Measurements from ENCODE around the gene ZBTB7C.

The ZBTB7C gene

DNA sequence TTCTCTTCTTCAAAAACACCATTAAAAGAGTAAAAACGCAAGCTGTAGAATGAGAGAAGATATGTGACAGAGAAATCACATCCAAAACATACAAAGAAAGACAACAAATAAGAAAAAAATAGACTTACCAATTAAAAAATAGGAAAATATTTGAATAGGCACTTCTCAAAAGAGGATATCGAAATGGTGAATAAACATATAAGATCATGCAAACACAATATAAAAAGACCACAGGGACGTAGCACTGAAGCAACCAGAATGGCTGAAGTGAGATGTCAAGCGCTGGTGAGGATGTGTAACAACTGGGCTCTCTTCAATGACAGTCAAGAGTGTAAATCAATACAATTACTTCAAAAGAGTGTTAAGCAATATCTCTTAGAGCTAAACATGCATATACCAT, 202.3 kb downstream of the ZBTB7C start:
- DNase-seq, result no peak

DNA sequence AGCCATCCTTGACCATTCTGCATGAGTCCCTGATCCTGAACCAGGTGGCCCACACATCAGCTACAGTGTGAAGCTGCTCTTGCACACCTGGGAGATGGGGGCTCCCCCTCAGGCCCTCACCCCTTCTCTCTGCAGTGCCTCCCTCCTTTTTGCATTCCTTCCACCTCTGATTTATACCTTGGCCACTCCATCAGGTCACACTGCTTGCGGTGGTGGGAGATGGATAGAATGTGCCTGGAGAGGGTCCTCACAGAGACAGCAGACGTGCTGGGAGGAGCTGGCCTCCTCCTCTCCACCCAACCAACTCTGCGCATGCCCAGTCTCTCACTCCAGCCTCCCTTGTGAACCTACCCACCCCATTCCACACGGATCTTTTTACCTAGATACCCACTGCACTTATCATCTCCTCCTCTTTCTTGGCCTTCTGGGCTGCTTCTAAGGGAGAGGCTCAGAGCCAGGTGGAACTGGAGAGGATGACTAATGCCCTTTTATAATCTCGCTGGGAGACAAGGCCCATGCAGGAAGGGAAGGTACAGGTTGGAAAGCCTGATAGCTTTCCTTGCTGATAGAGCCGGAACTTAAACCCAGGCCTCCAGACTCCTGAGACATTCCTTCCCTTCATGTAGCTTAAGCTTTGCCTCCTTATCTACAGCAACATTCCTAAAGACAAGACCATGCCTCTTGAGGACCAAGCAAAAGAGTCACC, 205.1 kb downstream of the ZBTB7C start:
- no peak for DNase-seq

DNA sequence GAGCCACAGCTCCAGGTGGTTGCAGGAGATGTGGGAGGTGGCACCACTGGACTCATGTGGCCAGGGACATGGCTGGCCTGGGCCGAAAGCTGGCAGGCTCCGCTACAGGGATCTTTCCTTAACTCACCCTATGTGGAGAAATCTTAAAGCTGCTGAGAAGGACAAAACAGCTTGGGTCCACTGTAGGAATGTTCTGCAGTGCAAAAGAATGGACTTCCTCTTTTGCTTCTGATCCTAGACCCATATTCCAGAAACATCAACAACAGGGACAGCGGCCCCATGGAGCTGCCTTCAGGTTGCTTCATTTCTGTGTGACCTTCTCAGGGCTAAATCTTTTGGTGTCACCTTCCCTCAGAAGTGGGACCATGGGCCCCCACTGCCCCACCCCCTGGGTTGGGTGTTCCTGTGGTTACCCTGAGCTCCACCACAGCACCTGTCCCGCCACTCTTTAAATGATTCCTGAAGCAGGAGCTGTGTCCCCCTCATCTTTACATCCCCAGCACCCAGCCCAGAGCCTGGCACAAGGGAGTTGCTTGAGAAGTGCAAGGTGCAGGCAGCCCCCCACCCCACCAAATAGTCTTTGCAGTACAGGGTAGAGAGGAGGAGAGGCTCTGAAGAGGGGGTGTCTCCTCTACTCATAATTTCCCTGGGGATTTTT, 205.8 kb downstream of the ZBTB7C start:
- DNase-seq, result no peak

DNA sequence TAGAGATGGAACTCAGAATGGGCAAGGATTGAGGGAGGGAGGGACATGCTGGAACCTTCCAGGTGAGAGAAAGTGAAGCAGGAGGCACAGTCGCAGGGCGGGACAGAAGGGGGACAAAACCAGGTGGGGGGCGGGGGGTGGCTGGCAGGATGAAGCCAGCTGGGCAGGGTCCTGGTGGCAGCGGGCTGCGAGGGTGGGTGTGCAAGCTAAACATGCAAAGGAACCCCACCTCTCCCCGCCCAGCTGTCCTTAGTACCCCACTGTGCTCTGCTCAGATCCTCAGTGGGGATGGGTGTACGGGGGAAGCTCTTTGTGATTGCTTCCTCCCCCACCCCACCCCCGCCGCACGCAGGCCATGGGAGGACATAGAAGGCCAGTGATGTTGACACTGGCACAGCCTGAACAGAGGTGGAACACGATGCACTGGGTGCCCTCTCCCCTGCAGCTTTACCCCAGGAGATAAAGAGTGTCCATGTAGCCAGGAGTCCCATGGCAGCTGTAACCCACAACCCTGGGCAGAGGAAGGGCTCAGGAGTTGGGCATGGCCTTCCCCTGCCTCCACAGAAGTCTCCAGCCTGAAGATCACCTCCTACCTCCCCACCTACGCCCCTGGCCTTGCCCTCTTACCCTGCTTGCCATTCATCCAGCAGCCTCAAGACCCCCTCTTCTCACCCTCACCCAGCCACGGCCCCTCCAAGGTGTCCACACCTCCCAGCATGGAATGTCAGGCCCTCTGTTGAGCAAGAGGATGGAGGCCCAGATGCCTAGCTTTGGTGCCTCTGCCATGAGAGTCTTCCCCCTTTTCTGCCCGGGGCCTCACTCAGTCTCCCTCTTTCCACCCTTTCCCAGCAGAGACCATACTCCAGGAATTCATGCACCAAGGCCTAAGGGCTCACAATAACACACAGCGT, 206.6 kb downstream of the ZBTB7C start:
- DNase-seq, result no peak

DNA sequence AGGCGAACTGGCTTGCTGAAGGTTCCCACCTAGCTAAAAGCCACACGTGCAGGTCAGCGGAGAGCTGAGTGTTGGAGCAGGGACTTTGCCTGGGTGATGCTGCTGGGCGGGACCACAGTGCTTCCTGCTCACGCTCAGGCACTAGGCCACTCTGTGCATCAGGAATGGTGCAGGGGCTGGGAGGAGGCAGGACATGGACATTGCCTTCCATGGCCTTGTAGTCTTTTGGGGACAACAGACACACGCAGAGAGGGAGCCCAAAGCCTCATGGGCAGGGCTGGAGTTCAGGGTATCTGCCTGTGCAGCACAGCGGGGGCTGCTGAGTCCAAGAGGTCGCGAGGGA, 207.2 kb downstream of the ZBTB7C start:
- DNase-seq, result no peak

DNA sequence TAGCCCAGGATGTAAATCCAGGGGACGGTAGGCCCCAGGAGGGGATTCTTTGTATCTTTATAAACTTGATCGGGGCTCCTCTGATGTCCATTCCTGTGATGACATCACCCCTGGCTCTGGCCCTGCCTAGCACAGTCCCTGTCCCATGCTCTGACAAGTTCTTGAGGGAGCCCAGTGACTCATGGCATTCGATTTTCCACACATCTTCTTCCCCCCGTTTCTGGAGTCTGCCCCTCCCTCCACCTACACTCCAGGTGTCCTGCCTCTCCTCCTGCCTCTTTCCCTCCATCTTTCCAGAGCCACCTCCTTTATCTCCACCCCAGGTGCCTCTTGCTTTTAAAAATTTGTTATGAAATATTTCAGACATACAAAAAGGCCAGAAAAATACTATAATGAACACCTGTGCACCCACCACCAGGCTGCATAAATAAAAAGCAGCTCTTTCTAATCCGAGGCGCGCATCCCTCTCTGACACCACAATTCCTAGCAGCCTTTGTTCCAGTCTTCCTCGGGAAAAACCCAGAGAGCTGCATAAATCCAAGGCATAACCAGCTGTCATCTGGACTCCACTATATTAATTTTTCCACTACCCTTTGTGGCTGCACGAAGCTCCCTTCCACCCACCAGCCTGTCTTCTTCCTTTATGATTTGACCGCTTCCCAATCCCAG, 207.7 kb downstream of the ZBTB7C start:
- DNase-seq, result no peak

DNA sequence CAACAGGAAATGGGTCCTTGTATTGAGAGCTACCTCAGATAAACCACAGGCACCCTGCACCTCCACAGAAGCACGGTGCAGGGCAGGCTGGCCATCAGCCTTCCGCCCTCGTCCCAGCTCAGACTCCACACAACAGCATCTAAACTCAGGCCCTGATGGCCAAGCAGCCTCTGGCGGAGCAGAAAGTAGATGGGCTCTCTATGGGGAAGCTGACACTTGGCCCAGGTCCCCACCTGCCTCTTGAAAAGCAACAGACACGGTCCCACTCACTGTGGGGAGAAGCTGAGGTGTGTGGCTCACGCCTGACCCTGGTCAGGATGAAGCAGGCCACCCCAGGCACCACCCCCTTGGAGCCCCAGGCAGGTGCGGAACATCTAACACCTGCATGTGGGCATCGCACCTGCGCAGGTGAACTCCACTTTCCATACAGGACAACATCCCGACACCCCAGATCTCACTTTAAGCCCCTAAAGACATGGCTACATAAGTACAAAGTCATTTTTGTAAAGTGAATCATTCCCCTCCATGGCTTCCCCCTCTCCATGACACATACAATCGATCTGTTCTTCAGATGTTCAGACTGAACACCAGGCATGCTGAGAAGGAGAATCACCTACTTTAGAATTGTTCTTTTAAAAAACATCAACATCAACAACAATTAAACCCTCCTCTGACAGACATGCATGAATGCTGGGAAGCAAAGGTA, 208.4 kb downstream of the ZBTB7C start:
- DNase-seq, result no peak

DNA sequence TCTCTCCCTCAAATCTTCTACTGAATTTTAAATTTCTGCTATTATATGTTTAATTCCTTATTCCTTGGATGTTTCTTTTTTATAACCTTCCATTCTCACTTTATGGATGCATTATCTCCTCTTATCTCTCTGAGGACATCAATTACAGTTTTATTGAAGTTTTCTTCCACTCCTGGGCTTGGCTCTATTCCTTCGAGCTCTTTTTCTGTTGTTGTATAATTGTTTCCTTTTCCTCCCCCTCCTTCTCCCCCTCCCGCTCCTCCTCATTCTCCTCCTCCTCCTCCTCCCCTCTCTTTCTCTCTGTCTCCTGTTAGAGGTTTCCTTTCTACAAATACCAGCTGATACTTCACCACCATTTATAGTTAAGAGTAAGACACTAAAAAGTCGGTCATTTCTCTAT, 209.8 kb downstream of the ZBTB7C start:
- no peak for DNase-seq

DNA sequence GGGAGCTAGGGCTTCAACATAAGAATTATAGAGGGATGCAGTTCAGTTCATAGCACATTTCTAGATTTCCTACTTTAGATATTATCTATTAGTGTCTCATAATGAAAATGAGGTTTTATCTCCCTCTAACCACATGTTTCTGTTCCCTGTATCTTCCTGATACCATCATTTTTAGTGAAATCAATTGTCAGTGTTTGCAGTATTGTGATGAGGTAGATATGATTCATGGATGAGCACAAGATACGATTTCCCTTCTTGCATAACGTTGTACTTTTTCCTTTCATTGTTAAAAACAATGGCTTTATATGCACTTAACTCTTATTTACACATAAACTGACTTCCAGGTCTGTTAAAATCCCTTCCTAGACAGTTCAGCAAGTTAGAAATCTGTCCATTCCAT, 211.4 kb downstream of the ZBTB7C start:
- DNase-seq, result no peak

DNA sequence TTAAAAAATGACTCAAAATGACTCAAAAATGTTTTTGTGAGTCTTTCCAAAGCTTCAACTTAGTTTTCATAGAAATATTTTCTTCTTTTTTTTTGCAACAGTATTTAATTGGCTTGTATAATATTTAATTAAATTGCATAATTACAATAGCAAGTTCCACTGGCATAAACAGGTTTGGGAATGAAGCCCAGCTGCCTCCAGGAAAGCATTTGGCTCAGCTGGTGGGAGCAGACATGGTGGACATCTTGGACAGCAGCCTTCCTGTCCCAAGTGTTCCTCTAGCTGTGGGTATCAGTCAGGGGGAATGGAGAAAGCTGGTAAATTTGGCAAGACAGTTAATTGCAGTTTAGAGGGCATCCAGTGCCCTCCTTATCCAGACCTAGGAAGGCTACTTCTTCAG, 213.4 kb downstream of the ZBTB7C start:
- no peak for DNase-seq

DNA sequence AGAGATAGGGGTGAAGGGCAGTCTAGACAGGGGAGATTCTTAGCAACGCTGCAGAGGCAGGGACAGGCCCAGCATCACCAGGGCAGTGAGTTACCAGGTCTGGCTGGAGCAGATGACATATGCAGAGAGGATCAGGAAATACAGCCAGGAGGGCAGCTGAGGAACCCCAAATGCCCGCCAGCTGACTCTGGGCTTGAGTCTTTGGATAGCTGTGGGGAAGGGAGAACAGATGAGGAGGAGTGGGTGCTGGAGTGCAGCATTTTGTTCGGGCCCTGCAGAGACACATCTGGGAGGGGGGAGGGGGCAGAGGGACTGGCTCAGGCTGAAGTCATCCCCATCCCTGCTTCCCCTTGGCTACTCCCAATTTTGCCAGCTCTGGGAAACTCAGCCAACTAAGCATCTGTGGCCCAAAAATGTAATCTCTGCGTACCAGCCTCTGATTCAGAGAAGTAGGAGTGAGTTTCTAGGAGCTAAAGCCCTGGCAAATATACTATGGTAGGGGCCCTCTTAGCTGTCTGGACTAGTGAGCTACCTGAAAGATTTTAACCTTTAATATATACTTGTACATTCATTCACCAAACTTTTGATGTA, 214.5 kb downstream of the ZBTB7C start:
- DNase-seq, result no peak

DNA sequence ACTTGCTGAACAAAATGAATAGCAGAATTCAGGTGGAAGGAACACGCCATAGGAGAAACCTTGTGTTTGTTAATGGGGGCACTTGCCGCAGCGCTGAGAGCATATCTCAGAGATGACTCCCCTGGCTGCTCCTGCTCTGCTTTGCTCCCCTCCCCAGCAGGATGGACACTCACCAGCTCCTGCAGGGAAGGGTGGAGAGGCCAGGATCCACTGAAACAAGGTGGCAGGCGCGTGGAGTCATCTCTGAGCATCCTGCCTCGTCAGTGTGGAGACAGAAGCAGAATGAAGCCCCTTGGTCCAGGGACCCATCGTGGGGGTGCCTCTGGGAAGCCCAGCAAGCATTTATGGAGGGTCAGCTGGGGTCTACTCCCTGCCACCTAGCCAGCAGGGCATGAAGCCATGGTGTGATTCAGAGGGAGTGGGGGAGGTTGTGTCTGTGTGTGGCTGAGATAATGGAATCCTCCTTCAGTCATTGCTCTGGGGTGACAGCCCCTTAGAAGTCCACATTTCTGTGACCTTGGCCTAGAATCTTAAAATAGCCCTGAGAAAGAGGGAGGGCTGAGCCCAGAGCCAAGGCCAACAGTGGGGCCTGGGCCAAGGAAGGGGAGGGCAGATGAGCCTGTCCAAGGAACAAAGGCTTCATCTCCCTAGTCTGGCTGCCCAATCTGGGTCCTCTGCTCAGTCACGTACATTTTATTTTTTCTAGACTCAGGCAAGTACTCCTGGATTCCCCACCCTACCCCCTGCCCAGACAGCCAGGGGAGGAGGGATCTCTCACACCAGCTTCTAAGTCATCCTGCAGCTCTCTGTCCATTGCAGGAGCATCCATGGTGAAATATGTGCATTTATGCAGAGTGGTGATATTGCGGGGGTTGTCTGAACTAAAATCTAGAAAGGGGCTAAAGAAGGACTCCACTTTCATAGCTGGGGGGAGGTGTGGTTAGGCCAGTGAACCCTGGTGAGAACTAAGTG, 215.4 kb downstream of the ZBTB7C start:
- no peak for DNase-seq

DNA sequence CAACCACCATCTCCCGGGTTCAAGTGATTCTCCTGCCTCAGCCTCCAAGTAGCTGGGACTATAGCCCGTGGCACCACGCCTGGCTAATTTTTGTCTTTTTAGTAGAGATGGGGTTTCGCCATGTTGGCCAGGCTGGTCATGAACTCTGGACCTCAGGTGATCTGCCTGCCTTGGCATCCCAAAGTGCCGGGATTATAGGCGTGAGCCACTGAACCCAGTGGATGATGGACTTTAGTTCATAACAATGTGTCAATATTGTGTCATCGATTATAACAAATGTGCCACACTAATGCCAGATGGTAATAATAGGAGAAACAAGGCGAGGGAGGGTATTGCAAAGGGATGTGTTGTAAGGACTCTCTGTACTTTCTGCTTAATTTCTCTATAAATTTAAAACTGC, 216.6 kb downstream of the ZBTB7C start:
- DNase-seq, result no peak

DNA sequence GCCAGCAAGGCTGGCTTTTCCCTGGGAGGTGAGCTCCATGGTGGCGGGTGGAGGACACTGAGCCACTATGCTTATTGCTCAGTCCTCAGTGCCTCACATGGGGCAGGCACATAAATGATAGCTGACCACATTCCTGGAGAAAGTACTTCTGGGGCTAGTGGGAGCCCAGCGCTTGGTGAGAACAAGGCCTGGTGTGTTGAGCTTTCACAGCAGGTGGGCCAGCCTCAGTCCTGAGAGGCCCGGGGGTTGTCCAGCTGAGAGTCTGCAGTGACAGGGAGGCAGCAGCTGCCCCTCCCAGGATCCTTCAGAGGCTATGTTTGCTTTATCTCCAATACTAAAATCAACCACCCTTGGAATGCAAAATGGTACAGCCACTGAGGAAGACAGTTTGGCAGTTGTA, 217.7 kb downstream of the ZBTB7C start:
- DNase-seq, result no peak

DNA sequence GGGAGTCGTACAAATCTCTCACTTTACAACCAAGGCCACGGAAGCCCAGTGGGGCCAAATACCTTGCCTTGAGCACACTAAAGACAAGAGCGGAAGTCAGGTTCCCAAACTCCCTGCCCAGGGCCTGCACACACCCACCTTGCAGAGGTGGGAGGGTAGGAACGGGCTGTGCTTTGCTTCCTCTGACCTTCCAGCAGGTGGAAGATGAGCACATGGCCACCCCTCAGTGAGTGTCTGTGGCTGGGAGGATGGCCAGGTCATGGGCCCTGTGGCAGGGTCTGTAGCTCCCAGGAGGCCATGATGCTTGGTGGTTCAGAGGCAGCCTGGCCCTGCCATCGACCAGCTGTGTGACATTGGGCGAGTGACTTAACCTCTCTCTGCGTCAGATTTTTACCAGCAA, 218.2 kb downstream of the ZBTB7C start:
- DNase-seq, result no peak

DNA sequence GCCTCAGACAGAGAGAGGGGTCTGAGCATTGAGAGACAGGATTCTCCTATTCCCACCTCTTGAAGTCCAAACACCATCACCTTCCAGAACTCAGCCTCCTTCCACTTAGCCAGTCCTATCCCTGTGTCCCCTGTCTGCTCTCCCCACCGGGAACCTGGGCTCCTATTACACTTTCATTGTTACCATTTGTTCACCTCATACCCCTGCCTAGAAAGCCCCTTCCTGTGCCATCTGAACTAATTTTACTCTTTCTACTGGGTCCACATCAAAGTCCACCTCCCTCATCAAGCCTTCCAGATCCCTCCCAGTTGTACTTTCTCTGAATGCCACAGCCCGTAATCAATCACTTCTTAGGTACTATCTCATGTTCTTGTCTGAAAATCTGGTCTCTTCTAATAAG, 220.6 kb downstream of the ZBTB7C start:
- DNase-seq, result no peak

DNA sequence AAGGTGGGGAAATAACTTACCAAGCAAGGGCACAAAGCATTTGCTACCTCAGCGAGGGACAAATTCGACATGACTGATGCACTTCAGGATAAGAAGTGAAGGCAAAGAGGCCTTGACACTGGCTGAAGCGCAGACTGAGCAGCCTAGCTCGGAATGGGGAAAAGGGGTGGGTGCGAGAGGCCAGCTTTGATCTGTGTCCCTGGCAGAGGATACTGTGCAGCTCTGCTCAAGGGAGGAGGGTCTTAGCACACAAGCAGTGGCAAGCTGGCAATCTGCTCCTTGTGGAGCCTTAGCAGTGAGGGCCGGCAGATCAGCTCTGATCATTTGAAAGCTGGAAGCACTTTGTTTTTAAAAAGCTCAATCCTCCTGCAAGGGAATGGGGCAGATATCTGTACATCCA, 222.3 kb downstream of the ZBTB7C start:
- DNase-seq, result no peak

DNA sequence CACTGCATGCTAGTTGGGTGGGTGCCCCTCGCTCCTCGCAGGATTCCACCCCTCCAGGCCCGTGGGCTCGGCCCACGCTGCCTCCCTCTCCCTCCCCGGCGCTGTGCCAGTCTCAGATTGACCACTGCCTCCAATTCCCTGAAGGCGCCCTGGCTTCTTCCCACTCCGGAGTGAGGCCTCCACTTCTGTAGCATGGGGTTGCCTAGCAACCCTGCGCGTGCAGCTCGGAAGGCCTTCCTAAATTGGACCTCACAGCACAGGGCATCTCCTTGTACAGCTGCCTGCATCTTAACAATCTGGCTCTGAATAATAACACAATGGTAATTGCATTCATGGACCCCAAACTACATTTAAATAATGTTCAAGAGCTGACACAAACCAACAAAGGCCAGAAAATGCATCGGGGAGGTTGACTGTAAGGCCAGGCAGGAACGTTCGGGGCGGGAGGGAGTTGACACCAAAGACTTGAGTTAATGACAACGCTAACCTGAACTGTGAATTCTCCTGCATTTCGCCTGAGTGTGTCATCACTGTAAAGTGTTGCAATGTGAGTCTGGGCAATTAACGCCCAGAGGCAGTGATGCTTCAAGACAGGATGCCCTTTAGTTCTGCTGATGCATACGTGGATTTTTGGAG, 222.9 kb downstream of the ZBTB7C start:
- no peak for DNase-seq

DNA sequence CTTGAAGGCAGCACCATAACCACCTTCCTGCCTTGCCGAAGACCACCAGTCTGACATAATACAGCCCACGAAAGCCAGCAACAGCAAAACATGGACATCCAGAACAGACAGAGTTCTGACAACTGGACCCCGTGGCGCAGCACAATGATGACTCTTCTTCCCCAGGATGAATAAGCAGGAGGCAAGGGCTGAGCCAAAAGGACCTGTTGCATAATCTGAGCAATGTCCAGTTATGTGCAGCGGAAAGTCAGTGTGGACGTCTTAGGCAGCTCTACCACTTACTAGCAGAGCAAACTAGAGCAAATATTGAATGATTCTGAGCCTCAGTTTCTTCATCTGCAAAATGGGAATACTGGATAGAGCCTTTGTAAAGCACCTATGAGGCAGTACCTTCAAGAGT, 225.1 kb downstream of the ZBTB7C start:
- no peak for DNase-seq

DNA sequence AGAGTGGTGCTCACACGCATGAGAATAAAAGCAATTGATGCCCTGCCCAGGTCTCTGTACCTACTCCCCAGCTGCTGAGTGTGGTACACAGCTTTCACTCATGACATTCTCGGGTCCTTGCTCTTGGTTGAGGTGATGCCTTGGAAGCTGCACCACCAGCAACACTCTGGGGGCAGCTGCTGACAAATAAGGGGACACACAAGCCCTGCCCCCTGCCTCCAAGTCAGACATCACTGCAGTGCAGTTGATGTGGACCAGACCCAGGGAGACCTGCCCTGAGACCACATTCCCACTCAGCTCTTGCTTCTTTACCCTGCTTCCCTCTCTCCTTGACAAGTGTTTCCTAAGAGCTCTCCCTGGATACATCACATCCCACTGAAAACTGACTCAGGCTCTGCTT, 225.6 kb downstream of the ZBTB7C start:
- no peak for DNase-seq

DNA sequence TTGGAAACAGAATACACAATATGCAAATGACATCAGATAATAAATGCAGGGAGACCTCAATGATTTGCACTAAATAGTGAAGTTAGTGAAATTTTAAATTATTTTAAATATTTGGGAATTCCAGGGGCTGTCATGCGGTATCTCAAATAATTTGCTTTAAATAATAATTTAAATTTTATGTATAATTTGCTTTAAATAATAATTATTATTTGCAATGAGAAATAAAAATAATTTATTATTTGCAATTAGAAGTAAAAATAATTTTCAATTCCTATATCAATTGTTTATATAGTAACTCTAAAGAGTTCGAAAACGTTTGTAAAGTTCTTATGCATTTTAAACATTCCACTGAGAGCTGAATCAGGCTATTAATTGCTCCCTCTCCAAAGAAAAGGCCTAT, 226.4 kb downstream of the ZBTB7C start:
- DNase-seq, result no peak

Data from midbrain (tissue), 1 donor.